Osteoblast (primary cell): Measurements from ENCODE around the gene KLK14. TPM values are rescaled to one million over a fixed set of nuclear protein-coding genes. Genes with fewer than 3 reads are reported as not detected.

Experiments
- DNase-seq: peaks from one replicate; pipeline ENCODE4 v3.0.0; 2011; ENCODE audit warnings: low spot score, mixed read lengths; ENCODE audit not compliant: insufficient read length; ENCODE audit errors: missing footprints
- H2AFZ ChIP-seq: 2 replicates; pipeline ENCODE4 v1.6.0; 2011; ENCODE audit warnings: mild to moderate bottlenecking, low read length
- H3K27ac ChIP-seq: 2 replicates; pipeline ENCODE4 v1.5.1; 2011; ENCODE audit warnings: mild to moderate bottlenecking, low read depth, low read length, moderate library complexity
- H3K27me3 ChIP-seq: 2 replicates; pipeline ENCODE4 v1.6.0; 2012; ENCODE audit warnings: mild to moderate bottlenecking, control low read depth, inconsistent platforms, low read length, moderate library complexity; ENCODE audit not compliant: insufficient read depth
- H3K36me3 ChIP-seq: 2 replicates; pipeline ENCODE4 v1.5.1; 2011; ENCODE audit warnings: mild to moderate bottlenecking, low read length, control low read depth, moderate library complexity; ENCODE audit not compliant: insufficient read depth
- H3K4me1 ChIP-seq: 2 replicates; pipeline ENCODE4 v1.5.1; 2011; ENCODE audit warnings: mild to moderate bottlenecking, low read length, control low read depth, moderate library complexity; ENCODE audit not compliant: insufficient read depth
- H3K4me2 ChIP-seq: 2 replicates; pipeline ENCODE4 v1.6.0; 2011; ENCODE audit warnings: mild to moderate bottlenecking, low read length; ENCODE audit not compliant: insufficient read depth
- H3K4me3 ChIP-seq: fragments of 200-600 bp; sonication (generic); 3 replicates; pipeline ENCODE4 v1.5.1; 2012; ENCODE audit warnings: mild to moderate bottlenecking, low read length, inconsistent platforms; ENCODE audit not compliant: insufficient read depth
- H3K79me2 ChIP-seq: 2 replicates; pipeline ENCODE4 v1.6.0; 2012; ENCODE audit warnings: mild to moderate bottlenecking, low read length, control low read depth, inconsistent platforms; ENCODE audit not compliant: insufficient read depth
- H3K9me3 ChIP-seq: 2 replicates; pipeline ENCODE4 v1.5.1; 2011; ENCODE audit warnings: low read depth, low read length, control low read depth
- H4K20me1 ChIP-seq: 2 replicates; pipeline ENCODE4 v1.6.0; 2012; ENCODE audit warnings: mild to moderate bottlenecking, low read length, control low read depth; ENCODE audit not compliant: insufficient read depth
- total RNA-seq: library from RNA; depleted of rRNA; stranded (reverse); fragments of >200 nt; gene quantifications from 2 replicates; pipeline ENCODE4 v1.2.3, GENCODE V29; 2012
- TF ChIP-seq, protein P1 (sequence below): IDR thresholded peaks from 2 replicates; pipeline ENCODE4 v1.5.1; 2011; ENCODE audit warnings: mild to moderate bottlenecking, low read depth, low read length, moderate library complexity; ENCODE audit errors: extremely low read depth

The KLK14 gene
- total RNA-seq, 1 donor = not detected

DNA sequence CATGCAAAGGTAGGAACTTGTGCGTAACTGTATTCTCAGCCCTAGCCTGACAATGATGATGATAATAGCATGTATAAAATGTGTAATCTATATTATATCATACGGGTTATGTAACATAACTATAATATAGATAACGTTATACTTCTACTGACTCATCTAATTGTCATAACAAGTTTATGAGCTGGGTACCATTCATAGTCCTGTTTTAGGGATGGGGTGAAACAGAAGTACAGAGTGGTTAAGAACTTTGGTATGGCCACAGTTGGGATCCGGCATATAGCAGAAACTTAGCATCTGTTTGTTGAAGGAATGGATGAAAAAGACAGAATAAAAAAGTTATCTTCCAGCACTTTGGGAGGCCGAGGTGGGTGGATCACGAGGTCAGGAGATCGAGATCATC, 20.3 kb upstream of the KLK14 start:
- Histone ChIP-seq H3K27me3 (no peaks in the 10 kb centered on the region), H2AFZ (no peak overlapping the region), H3K79me2 (peaks cover 55% of the 10 kb centered on the region), H3K9me3 (no peaks in the 10 kb centered on the region), H3K27ac (no peak overlapping the region), H4K20me1 (peaks cover 32% of the 10 kb centered on the region), H3K4me1 (peaks cover 11% of the 10 kb centered on the region), H3K36me3 (peaks cover 28% of the 10 kb centered on the region), H3K4me2 (no peak overlapping the region), H3K4me3 (no peak overlapping the region)
- peak; percentile 91 for DNase-seq
- TF ChIP-seq, protein P1, sequence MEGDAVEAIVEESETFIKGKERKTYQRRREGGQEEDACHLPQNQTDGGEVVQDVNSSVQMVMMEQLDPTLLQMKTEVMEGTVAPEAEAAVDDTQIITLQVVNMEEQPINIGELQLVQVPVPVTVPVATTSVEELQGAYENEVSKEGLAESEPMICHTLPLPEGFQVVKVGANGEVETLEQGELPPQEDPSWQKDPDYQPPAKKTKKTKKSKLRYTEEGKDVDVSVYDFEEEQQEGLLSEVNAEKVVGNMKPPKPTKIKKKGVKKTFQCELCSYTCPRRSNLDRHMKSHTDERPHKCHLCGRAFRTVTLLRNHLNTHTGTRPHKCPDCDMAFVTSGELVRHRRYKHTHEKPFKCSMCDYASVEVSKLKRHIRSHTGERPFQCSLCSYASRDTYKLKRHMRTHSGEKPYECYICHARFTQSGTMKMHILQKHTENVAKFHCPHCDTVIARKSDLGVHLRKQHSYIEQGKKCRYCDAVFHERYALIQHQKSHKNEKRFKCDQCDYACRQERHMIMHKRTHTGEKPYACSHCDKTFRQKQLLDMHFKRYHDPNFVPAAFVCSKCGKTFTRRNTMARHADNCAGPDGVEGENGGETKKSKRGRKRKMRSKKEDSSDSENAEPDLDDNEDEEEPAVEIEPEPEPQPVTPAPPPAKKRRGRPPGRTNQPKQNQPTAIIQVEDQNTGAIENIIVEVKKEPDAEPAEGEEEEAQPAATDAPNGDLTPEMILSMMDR = no peak

DNA sequence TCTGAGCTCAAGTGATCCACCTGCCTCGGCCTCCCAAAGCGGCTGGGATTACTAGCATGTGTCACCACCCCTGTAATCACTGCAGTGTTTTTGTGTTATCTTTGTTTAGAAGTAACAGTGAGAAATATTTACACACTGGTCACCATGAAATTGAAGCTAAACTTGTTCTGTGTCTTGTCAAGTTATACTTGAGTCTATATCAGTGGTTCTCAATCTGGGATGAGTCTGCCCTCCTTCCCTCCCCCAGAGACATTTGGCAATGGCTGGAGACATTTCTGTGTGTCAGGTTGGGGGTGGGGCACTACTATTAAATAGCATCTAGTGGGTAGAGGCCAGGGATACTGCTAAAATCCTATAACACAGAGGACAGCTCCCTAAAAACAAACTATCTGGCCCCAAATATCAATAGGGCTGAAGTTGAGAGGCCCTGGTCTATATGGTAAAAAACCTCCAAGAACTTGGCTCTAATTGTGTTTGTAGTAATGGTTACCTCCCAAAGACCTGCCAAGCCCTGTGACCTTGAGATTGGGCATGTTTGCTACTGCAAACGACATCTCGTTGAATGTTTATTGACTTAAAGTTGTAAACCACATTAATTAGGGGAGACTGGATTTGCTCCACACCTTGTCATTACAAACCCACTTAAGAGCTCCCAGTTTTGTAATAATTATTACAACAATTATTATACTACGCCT, 18.6 kb upstream of the KLK14 start:
- Histone ChIP-seq H4K20me1 (peaks cover 45% of the 10 kb centered on the region), H3K4me1 (peaks cover 6% of the 10 kb centered on the region), H2AFZ (no peak overlapping the region), H3K27ac (no peak overlapping the region), H3K4me2 (no peak overlapping the region), H3K79me2 (peaks cover 41% of the 10 kb centered on the region), H3K4me3 (no peak overlapping the region), H3K9me3 (no peaks in the 10 kb centered on the region), H3K27me3 (no peaks in the 10 kb centered on the region), H3K36me3 (peaks cover 31% of the 10 kb centered on the region)
- peak; percentile 89 for DNase-seq
- TF ChIP-seq, protein P1 = no peak

DNA sequence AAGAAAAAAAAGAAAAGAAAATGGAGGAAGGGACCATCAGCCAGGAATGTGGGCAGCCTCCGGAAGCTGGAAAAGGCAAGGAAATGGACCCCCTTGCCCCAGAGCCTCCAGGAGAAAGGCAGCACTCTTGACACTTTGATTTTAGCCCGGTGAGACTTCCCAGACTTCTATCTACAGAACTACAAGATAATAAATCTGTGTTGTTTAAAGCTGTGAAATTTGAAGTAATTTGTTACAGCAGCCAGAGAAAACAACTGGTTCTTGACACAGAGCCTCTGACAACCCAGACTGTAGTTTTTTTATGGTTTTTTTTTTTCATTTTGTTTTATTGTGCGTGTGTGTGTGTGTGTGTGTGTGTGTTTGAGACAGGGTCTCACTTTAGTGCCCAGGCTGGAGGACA, 17.9 kb upstream of the KLK14 start:
- Histone ChIP-seq H3K36me3 (peaks cover 31% of the 10 kb centered on the region), H3K79me2 (peaks cover 35% of the 10 kb centered on the region), H3K27me3 (no peaks in the 10 kb centered on the region), H3K27ac (no peak overlapping the region), H4K20me1 (peaks cover 48% of the 10 kb centered on the region), H3K4me2 (no peak overlapping the region), H3K4me3 (no peak overlapping the region), H3K4me1 (peaks cover 6% of the 10 kb centered on the region), H2AFZ (no peak overlapping the region), H3K9me3 (no peaks in the 10 kb centered on the region)
- peak; percentile 65 for DNase-seq
- TF ChIP-seq, protein P1 = no peak

DNA sequence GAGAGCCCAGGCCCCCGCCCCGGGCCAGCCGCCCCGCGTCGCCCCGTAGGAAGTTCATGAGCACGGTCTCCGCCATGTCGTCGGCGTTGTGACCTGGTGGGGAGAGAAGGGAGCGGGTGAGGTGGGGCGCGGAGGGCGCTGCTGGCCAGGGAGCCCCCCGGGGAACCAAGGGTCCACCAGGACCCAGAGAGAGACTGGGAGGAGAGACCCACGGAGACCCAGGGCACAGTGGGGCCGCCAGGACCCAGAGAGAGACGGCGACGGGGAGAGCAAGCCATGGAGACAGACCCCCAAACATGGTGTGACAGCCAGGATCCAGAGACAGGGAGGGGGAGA, 16.3 kb upstream of the KLK14 start:
- TF ChIP-seq, protein P1 = no peak
- peaks cover 25% of the 10 kb centered on the region for H3K36me3 ChIP-seq
- H3K4me1 ChIP-seq = peaks cover 6% of the 10 kb centered on the region
- DNase-seq = peak; percentile 36
- H3K79me2 ChIP-seq = peaks cover 22% of the 10 kb centered on the region
- no peak overlapping the region for H2AFZ ChIP-seq
- H3K4me3 ChIP-seq = no peak overlapping the region
- H3K4me2 ChIP-seq = no peak overlapping the region
- no peaks in the 10 kb centered on the region for H3K27me3 ChIP-seq
- peaks cover 44% of the 10 kb centered on the region for H4K20me1 ChIP-seq
- no peak overlapping the region for H3K27ac ChIP-seq
- no peaks in the 10 kb centered on the region for H3K9me3 ChIP-seq
